Measurements from ENCODE around the gene RPS14. TPM values are rescaled to one million over a fixed set of nuclear protein-coding genes. Genes with fewer than 3 reads are reported as not detected.

The RPS14 gene
- total and polyA plus RNA-seq, 9 of the 15 experiments (the other 6 are each of a cell fraction or from before 2014, with no cell fraction given), result 1,824 to 5,983 (median 3,017) TPM

DNA sequence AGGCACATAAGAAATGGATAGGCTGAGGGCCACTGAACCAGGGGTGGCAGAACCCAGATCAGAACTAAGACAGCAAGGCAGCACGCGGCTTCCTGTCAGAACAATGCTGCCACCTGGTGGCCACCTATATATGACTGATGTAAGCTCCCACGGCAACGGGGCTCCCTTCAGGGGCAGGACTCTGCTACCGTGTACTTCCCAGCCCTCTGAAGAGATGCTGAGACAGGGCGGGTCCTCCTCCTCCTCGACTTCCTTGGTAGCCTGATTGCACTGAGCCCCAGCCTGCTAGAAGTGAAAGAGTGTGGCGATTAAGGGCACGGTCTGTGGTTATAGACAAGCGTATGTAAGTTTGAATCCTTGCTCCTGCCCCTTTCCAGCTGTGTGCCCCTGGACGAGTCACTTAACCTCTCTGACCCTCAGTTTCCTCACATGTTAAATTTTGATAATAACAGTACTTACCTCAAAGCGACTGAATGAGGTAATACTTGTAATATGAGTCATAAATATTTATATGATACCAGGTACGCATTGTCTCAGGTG, 13.3 kb downstream of the RPS14 start (continued):
- TF ChIP-seq MYC (IDR thresholded peaks at IDR 0.05; ENCODE audit: low read depth, low read length) (peak; percentile 79; the same call in 1 of the 2 replicates), MYC (CRISPR knock-in tag; IDR thresholded peaks at IDR 0.05; ENCODE audit: borderline replicate concordance, low read depth) (no peak), XRCC5 (IDR thresholded peaks at IDR 0.05; ENCODE audit: low read depth, low read length) (0 out of 2 replicates have a peak, but pooled peaks have one; percentile 63), BRD4 (IDR thresholded peaks at IDR 0.05) (no peak), ZFP36 (IDR thresholded peaks at IDR 0.05; ENCODE audit: low read depth, low read length, partially characterized antibody) (peak; percentile 78), RBM25 (IDR thresholded peaks at IDR 0.05; ENCODE audit: low read depth, low read length, severe bottlenecking) (peak; percentile 72), HNRNPK (IDR thresholded peaks at IDR 0.05; ENCODE audit: low read depth, low read length, poor library complexity, severe bottlenecking) (no peak), SNRNP70 (optimal IDR thresholded peaks at IDR 0.05; ENCODE audit: low read depth, low read length) (no peak), ZC3H8 (IDR thresholded peaks at IDR 0.05) (no peak), ZNF445 (CRISPR knock-in tag; IDR thresholded peaks at IDR 0.05; ENCODE audit: low read depth) (no peak), ZNF644 (tag; IDR thresholded peaks at IDR 0.05; ENCODE audit: low read depth) (no peak), ZNF143 (CRISPR knock-in tag; IDR thresholded peaks at IDR 0.05) (no peak), CTBP1 (IDR thresholded peaks at IDR 0.05; ENCODE audit: borderline replicate concordance) (peak; percentile 70; the same call in 1 of the 2 replicates), SMARCA5 (IDR thresholded peaks at IDR 0.05) (peak; percentile 11; the same call in 1 of the 2 replicates), STAG1 (CRISPR knock-in tag; IDR thresholded peaks at IDR 0.05; ENCODE audit: borderline replicate concordance) (peak; percentile 65; the same call in 1 of the 2 replicates), YY1 (IDR thresholded peaks at IDR 0.05; ENCODE audit: borderline replicate concordance in 1 of 3, control insufficient read depth in 1 of 3, extremely low read depth in 1 of 3, insufficient read depth in 3 of 3, insufficient read length in 1 of 3, insufficient replicate concordance in 2 of 3, low read depth in 1 of 3, low read length in 2 of 3) (peak in 1 of 3 experiments; percentile 36), TAF7 (tag; IDR thresholded peaks at IDR 0.05) (no peak), DPF2 (IDR thresholded peaks at IDR 0.05) (peak; percentile 19; the same call in 1 of the 2 replicates), BHLHE40 (IDR thresholded peaks at IDR 0.05; ENCODE audit: low read length) (0 out of 2 replicates have a peak, but pooled peaks have one; percentile 29), NUFIP1 (IDR thresholded peaks at IDR 0.05; ENCODE audit: partially characterized antibody) (no peak), ELF1 (tag; IDR thresholded peaks at IDR 0.05) (no peak), EGR1 (conservative IDR thresholded peaks at IDR 0.05) (no peak)
- TF ChIP-seq, protein P1, sequence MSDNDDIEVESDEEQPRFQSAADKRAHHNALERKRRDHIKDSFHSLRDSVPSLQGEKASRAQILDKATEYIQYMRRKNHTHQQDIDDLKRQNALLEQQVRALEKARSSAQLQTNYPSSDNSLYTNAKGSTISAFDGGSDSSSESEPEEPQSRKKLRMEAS (CRISPR knock-in tag; IDR thresholded peaks at IDR 0.05), result peak; percentile 77
- TF ChIP-seq, protein P2, sequence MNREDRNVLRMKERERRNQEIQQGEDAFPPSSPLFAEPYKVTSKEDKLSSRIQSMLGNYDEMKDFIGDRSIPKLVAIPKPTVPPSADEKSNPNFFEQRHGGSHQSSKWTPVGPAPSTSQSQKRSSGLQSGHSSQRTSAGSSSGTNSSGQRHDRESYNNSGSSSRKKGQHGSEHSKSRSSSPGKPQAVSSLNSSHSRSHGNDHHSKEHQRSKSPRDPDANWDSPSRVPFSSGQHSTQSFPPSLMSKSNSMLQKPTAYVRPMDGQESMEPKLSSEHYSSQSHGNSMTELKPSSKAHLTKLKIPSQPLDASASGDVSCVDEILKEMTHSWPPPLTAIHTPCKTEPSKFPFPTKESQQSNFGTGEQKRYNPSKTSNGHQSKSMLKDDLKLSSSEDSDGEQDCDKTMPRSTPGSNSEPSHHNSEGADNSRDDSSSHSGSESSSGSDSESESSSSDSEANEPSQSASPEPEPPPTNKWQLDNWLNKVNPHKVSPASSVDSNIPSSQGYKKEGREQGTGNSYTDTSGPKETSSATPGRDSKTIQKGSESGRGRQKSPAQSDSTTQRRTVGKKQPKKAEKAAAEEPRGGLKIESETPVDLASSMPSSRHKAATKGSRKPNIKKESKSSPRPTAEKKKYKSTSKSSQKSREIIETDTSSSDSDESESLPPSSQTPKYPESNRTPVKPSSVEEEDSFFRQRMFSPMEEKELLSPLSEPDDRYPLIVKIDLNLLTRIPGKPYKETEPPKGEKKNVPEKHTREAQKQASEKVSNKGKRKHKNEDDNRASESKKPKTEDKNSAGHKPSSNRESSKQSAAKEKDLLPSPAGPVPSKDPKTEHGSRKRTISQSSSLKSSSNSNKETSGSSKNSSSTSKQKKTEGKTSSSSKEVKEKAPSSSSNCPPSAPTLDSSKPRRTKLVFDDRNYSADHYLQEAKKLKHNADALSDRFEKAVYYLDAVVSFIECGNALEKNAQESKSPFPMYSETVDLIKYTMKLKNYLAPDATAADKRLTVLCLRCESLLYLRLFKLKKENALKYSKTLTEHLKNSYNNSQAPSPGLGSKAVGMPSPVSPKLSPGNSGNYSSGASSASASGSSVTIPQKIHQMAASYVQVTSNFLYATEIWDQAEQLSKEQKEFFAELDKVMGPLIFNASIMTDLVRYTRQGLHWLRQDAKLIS (CRISPR knock-in tag; IDR thresholded peaks at IDR 0.05), result no peak
- TF ChIP-seq, protein P3, sequence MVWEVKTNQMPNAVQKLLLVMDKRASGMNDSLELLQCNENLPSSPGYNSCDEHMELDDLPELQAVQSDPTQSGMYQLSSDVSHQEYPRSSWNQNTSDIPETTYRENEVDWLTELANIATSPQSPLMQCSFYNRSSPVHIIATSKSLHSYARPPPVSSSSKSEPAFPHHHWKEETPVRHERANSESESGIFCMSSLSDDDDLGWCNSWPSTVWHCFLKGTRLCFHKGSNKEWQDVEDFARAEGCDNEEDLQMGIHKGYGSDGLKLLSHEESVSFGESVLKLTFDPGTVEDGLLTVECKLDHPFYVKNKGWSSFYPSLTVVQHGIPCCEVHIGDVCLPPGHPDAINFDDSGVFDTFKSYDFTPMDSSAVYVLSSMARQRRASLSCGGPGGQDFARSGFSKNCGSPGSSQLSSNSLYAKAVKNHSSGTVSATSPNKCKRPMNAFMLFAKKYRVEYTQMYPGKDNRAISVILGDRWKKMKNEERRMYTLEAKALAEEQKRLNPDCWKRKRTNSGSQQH (CRISPR knock-in tag; IDR thresholded peaks at IDR 0.05), result no peak
